H1 (cell line): ENCODE results near the gene U2AF1L4. TPM values are rescaled to one million over a fixed set of nuclear protein-coding genes. Genes with fewer than 3 reads are reported as not detected.

Experiments
- CEBPB ChIP-seq: IDR thresholded peaks from 2 replicates; pipeline ENCODE4 v1.6.1; 2012; ENCODE audit warnings: low read depth, low read length
- TAF7 ChIP-seq: optimal IDR thresholded peaks from 2 replicates; pipeline ENCODE3; 2011; ENCODE audit warnings: low read depth, mild to moderate bottlenecking, inconsistent platforms, low read length, moderate library complexity, borderline replicate concordance
- polyA plus RNA-seq, 7 experiments: library from polyadenylated mRNA; depleted of rRNA in 3 of 7; stranded (reverse) in 5 of 7; unstranded in 2 of 7; fragments of >200 nt in 5 of 7; fragments of 200-250 nt in 2 of 7; gene quantifications; 1 replicate in 5 of 7; 2 replicates in 1 of 7; 4 replicates in 1 of 7; pipeline versions ENCODE4 v1.2.1 to v1.2.3, GENCODE V29; 2011 to 2013; ENCODE audit warnings: missing spikeins in 2 of 7, mixed read lengths in 2 of 7
- total RNA-seq: library from RNA; stranded (reverse); fragmentation: NEBNext Ultra II Directional; extraction: Animal tissue kit (Norgen Biotek cat#: 25700); gene quantifications from 2 replicates; pipeline ENCODE4 v1.2.1, GENCODE V29; 2021

Gene U2AF1L4
- total and polyA plus RNA-seq, 2 of the 8 experiments (the other 6 are each of a cell fraction or from before 2014, with no cell fraction given) = 15.1 to 32.7 TPM

GRCh38 chr19:35760711-35761349 lies 15.6 kb upstream of the U2AF1L4 start (continued):
- TF ChIP-seq CEBPB (no peak), TAF7 (no peak)
